Limb (tissue), 2 donors: ENCODE measurements around the gene GIMAP8.

Source experiments
- DNase-seq, 2 donors: peaks; one replicate each; pipeline ENCODE4 v3.0.0-alpha.2; 2016; ENCODE audit errors: extremely low spot score in 2 of 2

The GIMAP8 gene

DNA sequence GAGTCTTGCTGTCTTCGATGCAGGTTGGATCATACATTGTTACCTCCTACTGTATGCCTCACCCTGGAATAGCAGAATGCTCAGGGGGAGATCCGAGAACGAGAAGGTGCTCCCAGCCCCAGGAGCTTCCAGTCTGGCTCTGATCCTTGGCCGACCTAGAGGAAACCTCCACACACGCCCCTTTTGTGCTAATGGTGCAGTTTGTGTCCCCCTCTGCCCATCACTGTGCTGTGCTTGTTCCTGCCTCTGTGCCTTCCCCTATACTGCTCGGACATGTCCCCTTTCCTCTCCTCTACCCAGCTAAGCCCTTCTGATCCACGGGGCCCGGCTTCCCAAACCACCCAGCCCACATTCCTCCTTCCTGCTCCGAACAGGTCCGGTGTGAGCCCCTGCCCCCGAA, 38.8 kb upstream of the GIMAP8 start:
- no peak for DNase-seq

DNA sequence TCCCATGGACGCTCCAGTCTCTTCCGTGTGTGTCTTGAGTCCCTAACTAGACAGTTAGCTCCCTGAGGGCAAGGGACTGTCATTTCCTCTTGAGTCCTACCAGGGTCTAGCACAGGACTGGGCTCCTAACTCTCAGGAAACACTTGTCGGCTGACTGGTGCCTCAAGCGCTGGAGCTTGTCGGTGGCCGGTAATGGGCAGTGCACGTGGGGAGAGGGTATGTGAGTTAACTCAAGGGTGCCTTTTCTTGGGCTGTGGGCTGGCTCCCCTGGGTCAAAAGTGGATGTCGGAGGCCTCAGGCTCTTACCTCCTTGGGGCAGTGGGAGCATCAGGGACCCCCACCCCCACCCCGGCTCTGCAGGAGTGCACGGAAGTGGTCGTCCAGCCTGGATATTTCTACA, 38.4 kb upstream of the GIMAP8 start:
- DNase-seq = no peak

GRCh38 chr7:150412518-150413488, 37.6 kb upstream of the GIMAP8 start:
- DNase-seq = peak in 1 of 2 donors; percentile 13

- DNase-seq = no peak
Measured at GRCh38 chr7:150413640-150414081, 36.8 kb upstream of the GIMAP8 start.

GRCh38 chr7:150415161-150416153, 35.0 kb upstream of the GIMAP8 start:
- DNase-seq = no peak

DNA sequence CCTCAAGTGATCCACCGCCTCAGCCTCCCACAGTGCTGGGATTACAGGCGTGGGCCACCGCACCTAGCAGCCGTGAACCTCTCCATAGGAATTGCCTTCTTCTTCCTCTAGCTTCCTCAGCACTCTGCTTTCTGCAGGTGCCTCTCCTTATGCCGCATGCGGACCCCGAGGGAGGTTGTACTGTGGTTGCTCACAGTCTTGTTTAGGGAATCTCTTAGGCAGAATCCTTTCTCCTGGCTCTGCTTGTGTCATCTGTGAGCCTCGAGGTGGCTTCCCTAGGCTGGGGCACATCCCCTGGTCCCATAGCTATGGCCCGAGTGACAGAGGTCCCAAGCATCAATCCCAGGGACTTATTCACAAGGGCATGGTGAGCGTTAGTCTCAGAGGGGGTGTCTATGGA, 33.2 kb upstream of the GIMAP8 start:
- no peak for DNase-seq

DNA sequence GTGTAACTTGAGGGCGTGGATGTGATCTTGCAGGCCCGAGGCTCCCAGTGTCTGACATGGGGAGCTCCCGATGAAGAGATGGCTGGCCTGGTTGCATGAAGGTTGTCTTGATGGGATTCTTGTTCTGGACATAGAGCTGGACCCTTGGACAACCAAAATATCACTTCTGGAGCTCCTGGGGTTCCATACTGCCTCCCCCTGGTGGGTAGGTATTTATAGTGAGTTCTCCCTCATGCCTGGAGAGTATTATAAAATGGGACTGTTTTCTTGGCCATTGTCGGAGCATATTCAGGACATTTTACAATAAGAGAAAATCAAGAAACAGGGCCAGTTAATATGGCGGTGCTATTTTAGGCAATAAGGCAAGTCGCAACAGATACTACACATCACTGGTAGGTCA, 32.6 kb upstream of the GIMAP8 start:
- no peak for DNase-seq

- DNase-seq = no peak
Measured at GRCh38 chr7:150420242-150420641, 30.2 kb upstream of the GIMAP8 start.

GRCh38 chr7:150420987-150421674, 29.3 kb upstream of the GIMAP8 start:
- DNase-seq = peak; percentile 72 to 87

GRCh38 chr7:150421831-150422230, 28.6 kb upstream of the GIMAP8 start:
- no peak for DNase-seq

- no peak for DNase-seq
Measured at GRCh38 chr7:150425670-150426069, 24.8 kb upstream of the GIMAP8 start.

DNA sequence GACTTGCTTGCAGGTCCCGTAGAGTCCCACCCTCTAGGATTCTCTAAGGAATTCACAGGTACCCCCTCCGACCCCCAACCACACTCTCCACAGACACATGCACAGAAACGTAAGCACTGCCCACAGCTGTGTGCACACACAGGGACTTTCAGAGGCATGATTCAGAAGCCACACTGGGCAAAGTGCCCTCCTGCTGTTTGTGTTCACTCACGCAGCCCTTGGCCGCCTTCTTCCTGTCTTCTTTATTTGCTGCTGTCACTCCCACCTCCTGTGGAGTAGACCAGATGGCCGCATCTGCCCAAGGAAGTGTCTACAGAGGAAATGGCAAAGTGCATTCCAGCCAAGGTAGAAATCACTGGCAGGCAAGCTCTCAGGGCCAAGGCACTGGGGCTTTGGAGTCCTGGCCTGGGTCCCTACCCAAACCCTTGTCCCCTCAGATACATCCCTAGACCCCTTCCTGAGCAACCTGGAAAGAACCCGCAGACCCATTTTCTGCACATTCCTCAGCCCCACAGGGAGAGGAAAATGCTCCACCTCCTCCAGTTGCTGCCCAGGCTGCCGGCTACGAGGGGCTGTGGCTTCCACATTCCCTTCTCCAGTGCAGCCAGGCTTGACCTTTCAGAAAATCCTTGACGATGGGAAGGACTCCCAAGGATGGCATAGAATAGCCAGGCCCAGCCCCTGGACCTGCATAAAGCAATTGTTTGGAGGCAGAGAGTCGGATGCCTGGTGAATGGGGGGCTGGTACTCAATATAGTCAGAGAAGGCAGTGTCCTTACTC, 21.6 kb upstream of the GIMAP8 start:
- no peak for DNase-seq

DNA sequence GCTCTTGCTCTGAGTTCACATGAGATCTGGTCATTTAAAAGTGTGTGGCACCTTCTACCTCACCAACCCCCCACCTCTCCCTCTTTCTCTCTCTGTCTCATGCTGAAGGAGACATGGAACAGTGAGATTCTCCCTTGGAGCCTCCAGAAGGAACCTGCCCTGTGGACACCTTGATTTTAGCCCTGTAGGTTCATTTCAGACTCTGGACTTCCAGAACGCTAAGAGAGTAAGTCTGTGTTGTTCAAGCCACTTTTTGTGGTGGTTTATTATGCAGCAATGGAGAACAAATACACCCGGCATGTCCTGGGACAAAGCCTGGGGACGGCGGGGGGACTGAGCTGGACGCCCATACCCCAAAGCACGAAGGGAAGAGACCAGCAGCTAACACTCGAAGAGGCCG, 20.7 kb upstream of the GIMAP8 start:
- DNase-seq = no peak

GRCh38 chr7:150430465-150431085, 19.9 kb upstream of the GIMAP8 start:
- DNase-seq = no peak

DNA sequence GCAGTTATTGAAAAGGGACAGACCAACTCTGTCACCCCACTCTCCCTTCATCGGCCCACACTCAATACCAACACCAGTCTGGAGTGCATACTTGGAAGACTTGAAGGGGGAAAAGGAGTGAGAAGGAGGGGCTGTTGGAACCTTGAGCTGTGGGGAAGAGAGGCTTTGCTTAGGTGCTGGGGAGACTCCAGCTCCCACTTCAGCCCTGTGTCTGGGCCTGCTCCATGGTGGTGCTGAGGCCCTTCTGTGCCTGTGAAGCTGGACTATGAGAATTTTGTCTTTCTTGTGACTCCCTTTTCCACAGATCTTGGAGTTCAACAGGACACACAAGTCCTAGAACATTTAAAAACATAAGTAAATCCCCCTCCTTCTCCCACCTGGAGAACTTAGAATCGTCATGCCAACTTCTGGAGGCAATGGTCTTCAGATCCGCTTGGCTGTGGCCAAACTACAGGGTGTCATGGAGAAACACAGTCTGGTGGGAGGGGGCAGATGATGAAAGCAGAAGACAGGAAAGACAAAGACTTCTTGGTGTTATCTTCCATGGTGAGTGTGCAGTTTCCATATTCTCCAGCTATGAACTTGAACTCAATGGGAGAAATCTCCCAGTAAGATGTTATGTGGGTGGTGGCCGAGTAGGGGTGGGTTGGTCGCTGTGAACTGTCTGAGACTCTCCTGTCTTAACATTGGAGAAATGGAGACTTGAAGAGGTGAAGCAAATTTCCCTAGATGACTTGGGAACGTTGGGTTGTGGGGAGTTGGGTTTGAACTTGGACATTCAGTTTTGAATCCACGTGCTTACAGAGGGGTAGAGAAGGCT, 18.4 kb upstream of the GIMAP8 start:
- no peak for DNase-seq

DNA sequence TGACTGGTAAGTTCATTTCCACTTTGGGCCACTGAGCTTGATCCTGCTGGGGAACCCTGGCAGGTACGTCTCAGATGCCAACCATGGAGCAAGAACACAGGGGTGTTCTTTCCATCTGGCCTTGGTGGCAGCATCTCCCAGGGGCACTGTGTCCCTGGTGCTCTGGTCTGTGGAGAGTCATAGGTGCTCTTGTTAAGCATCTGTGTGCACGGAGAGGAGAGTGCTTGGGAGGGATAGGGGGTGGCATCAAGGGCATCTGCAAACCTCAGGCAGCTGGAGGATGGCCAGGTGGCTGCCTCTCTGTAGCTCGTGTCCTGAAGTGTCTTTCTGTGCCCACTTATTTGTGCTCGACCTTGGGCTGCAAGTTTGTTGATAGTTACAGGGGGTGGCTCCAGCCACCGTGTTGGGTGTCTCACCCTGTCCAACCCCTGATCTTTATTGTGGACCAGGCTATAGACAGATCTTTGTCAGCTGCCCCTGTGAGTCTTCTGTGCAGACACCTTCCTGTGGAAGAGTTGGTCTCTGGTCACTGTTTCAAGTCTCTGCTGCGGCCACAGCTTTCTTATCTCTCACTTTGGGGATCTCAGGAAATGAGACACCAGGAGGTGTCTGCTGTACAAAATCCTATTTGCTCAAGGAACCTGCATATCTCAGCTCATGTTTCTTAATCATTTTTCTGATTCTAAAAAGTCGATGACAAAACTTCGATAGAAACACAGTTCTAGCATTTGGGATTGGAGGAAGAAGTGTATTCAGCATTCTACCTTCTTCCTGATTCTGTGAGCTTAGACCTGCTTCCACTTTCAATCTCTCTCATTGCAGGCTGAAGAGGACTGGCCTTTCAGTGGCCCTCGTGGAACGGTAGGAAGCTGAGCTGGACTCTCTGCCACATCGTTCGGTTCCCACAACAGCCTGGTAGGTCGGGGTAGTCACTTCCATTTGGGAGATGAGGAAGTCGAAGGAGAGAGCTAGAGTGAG, 17.2 kb upstream of the GIMAP8 start:
- DNase-seq = no peak

DNA sequence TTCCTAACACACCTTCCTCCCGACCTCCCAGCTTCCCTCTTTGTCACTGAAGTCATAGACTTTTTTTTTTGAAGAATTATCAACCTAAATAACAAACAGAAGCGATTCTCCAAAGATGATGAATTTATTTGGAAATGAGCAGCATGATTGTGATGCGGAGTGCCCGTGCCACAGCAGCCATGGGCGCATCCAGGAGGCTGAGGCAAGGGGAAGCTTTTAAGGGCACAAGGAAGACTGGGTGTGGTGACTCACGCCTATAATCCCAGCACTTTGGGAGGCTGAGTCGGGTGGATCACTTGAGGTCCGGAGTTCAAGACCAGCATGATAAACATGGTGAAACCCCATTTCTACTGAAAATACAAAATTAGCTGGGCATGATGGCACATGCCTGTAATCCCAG, 16.2 kb upstream of the GIMAP8 start:
- DNase-seq = no peak

- DNase-seq = no peak
Measured at GRCh38 chr7:150435047-150435389, 15.4 kb upstream of the GIMAP8 start.
